OCI-LY7 (cell line): Measurements from ENCODE around the gene TICAM1. TPM values are rescaled to one million over a fixed set of nuclear protein-coding genes. Genes with fewer than 3 reads are reported as not detected.
A peak's percentile ranks its signal among the peaks of the same experiment; 100 is the strongest.
"Not testable (repeated sequence)": the region's sequence is repeated elsewhere in the genome, so short reads cannot be mapped to it uniquely, and the experiment has no call there.

ENCODE experiments used
- BruUV-seq: library from RNA; stranded (reverse); fragments of 400-500 nt; replicated peaks from 2 replicates; lab custom pipeline; 2021; lab: Mats Ljungman, UMichigan
- CTCF ChIA-PET: fragments of 300-600 bp; sonication (Branson Sonifier 250); formaldehyde crosslinking; loops from one replicate; lab custom pipeline; 2022; ENCODE audit warnings: antibody characterized with exemption; ENCODE audit not compliant: unreplicated experiment; lab: Charles Lee
- POLR2A ChIA-PET: fragments of 300-600 bp; sonication (Branson Sonifier 250); formaldehyde crosslinking; loops from one replicate; lab custom pipeline; 2022; ENCODE audit warnings: antibody characterized with exemption; lab: Charles Lee
- DNase-seq: peaks from one replicate; pipeline ENCODE4 v3.0.0-alpha.2; 2015; ENCODE audit warnings: low spot score
- H2AFZ ChIP-seq: fragments of 200-600 bp; sonication (generic), shearing (Covaris generic); 2 replicates; pipeline ENCODE4 v1.6.1; 2014; ENCODE audit warnings: mild to moderate bottlenecking, antibody characterized with exemption, low read length, moderate library complexity
- H3K27ac ChIP-seq: fragments of 200-600 bp; sonication (generic); 2 replicates; pipeline ENCODE4 v1.5.1; 2014; ENCODE audit warnings: mixed run types, low read depth, mild to moderate bottlenecking, moderate library complexity, low read length, inconsistent platforms; ENCODE audit not compliant: poor library complexity, severe bottlenecking
- H3K36me3 ChIP-seq: fragments of 200-600 bp; sonication (generic); 2 replicates; pipeline ENCODE4 v1.6.1; 2014; ENCODE audit warnings: mild to moderate bottlenecking, antibody characterized with exemption, low read length, moderate library complexity, mixed read lengths; ENCODE audit not compliant: insufficient read depth
- H3K4me1 ChIP-seq: fragments of 200-600 bp; sonication (generic); 2 replicates; pipeline ENCODE4 v1.5.1; 2014; ENCODE audit warnings: mild to moderate bottlenecking, low read length; ENCODE audit not compliant: insufficient read depth, poor library complexity, severe bottlenecking
- H3K4me2 ChIP-seq: fragments of 200-600 bp; sonication (generic); 2 replicates; pipeline ENCODE4 v1.6.1; 2014; ENCODE audit warnings: mild to moderate bottlenecking, low read length
- H3K4me3 ChIP-seq: fragments of 200-600 bp; sonication (generic); 2 replicates; pipeline ENCODE4 v1.5.1; 2014; ENCODE audit warnings: mild to moderate bottlenecking, low read depth, low read length; ENCODE audit not compliant: poor library complexity, severe bottlenecking
- H3K79me2 ChIP-seq: fragments of 200-600 bp; sonication (generic); 2 replicates; pipeline ENCODE4 v1.6.1; 2016; ENCODE audit warnings: low read depth, mild to moderate bottlenecking, low read length, moderate library complexity, mixed read lengths; ENCODE audit not compliant: insufficient read depth
- H3K9me2 ChIP-seq: fragments of 200-600 bp; sonication (generic); 2 replicates; pipeline ENCODE4 v1.6.1; 2016; ENCODE audit warnings: mild to moderate bottlenecking, low read length, mixed read lengths; ENCODE audit not compliant: insufficient read depth
- H3K9me3 ChIP-seq: fragments of 200-600 bp; sonication (generic); 2 replicates; pipeline ENCODE4 v1.6.1; 2014; ENCODE audit warnings: mild to moderate bottlenecking, mixed run types, low read length, mixed read lengths
- H4K20me1 ChIP-seq: fragments of 200-600 bp; sonication (generic); 2 replicates; pipeline ENCODE4 v1.6.1; 2014; ENCODE audit warnings: mild to moderate bottlenecking, antibody characterized with exemption, low read length, moderate library complexity, mixed read lengths; ENCODE audit not compliant: insufficient read depth
- EZH2phosphoT487 ChIP-seq: fragments of 200-600 bp; sonication (generic); IDR thresholded peaks from 2 replicates; pipeline ENCODE4 v1.6.1; 2018; ENCODE audit warnings: low read depth, borderline replicate concordance, mild to moderate bottlenecking, mixed run types, antibody characterized with exemption, low read length, moderate library complexity, mixed read lengths
- intact Hi-C: fragments of 100-400 bp; cut with micrococcal nuclease; formaldehyde crosslinking; loops from one replicate; pipeline ENCODE4 v1.10.0; 2022; ENCODE audit not compliant: unreplicated experiment
- total RNA-seq, 2 experiments: library from RNA; depleted of rRNA in 1 of 2; stranded (reverse); fragments of >200 nt in 1 of 2; shearing (Covaris generic) in 1 of 2; gene quantifications; 2 replicates each; pipeline ENCODE4 v1.2.3, GENCODE V29; 2014 to 2022
- TF ChIP-seq, protein P1 (sequence below): fragments of 200-600 bp; sonication (generic); conservative IDR thresholded peaks from 2 replicates; pipeline ENCODE4 v1.5.1; 2014; ENCODE audit warnings: mild to moderate bottlenecking, antibody characterized with exemption, low read length, moderate library complexity, mixed read lengths

Gene TICAM1
- total RNA-seq, 2 experiments from 2014 or later = 6.8 to 26.7 TPM

GRCh38 chr19:4849019-4849418 lies 17.5 kb upstream of the TICAM1 start:
- peak overlapping the region; percentile 52 for H3K4me2 ChIP-seq
- no peaks in the 10 kb centered on the region for H3K9me3 ChIP-seq
- peak overlapping the region; percentile 12 for H3K4me3 ChIP-seq
- ChIA-PET POLR2A (interaction anchor here (2.5 to 3.5 kb wide), 2 partner anchors 18 to 39 kb away, joined by 7 to 15 read pairs; partner anchors contain the start of gene TICAM1), CTCF (interaction anchor here (1.3 kb wide), 1 partner anchor 14 kb away, joined by 6 read pairs; no protein-coding TSS in a partner anchor)
- peaks cover 4% of the 10 kb centered on the region; the same call in 1 of the 2 replicates for H3K79me2 ChIP-seq
- intact Hi-C loops = loop anchor here (1.0 kb wide), 1 partner anchor 18 kb away; the partner anchor contains the start of gene TICAM1
- H3K27ac ChIP-seq = peak overlapping the region; percentile 91
- peak; percentile 87 for DNase-seq
- H3K9me2 ChIP-seq = no peaks in the 10 kb centered on the region
- H4K20me1 ChIP-seq = no peaks in the 10 kb centered on the region
- H3K4me1 ChIP-seq = peaks cover 43% of the 10 kb centered on the region
- H2AFZ ChIP-seq = no peak overlapping the region
- H3K36me3 ChIP-seq = peaks cover 71% of the 10 kb centered on the region
- TF ChIP-seq, protein P1, sequence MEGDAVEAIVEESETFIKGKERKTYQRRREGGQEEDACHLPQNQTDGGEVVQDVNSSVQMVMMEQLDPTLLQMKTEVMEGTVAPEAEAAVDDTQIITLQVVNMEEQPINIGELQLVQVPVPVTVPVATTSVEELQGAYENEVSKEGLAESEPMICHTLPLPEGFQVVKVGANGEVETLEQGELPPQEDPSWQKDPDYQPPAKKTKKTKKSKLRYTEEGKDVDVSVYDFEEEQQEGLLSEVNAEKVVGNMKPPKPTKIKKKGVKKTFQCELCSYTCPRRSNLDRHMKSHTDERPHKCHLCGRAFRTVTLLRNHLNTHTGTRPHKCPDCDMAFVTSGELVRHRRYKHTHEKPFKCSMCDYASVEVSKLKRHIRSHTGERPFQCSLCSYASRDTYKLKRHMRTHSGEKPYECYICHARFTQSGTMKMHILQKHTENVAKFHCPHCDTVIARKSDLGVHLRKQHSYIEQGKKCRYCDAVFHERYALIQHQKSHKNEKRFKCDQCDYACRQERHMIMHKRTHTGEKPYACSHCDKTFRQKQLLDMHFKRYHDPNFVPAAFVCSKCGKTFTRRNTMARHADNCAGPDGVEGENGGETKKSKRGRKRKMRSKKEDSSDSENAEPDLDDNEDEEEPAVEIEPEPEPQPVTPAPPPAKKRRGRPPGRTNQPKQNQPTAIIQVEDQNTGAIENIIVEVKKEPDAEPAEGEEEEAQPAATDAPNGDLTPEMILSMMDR = no peak
- TF ChIP-seq EZH2phosphoT487 = no peak
- BruUV-seq = no TSS peak

DNA sequence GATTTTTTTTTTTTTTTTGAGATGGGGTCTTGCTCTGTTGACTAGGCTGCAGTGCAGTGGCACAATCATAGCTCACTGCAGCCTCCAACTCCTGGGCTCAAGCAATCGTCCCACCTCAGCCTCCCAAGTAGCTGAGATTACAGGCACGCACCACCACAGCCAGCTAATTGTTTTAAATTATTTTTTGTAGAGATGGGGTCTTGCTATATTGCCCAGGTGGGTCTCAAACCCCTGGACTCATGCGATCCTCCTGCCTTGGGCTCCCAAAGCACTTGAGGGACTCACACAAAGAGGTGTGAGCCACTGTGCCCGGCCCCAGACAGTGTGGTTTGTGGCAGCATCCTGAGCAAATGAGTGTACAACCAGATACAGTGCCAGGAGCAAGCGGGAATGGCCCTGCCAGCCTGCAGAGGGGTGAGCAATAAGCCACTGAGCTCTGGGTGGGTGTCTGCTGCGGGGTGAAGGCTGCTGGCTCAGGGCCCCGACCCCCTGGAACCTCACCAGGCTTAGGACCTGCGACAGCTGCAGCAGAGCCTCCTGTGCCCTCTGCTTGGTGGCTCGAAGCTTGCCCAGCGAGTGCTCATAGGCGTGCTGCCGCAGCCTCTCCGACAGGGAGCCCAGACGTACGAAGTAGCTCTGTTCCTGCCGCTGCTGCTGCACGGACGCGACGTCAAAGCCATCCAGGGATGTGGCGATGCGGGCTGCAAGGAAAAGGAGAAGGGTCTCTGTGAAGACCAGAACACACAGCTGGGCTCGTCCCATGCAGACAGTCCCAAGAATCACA lies 15.9 kb upstream of the TICAM1 start:
- TF ChIP-seq, protein P1 = no peak
- no peak for TF ChIP-seq EZH2phosphoT487
- Histone ChIP-seq H3K79me2 (peaks cover 4% of the 10 kb centered on the region; the same call in 1 of the 2 replicates), H3K27ac (peak overlapping the region; percentile 91), H2AFZ (no peak overlapping the region), H3K36me3 (peaks cover 79% of the 10 kb centered on the region), H3K9me2 (no peaks in the 10 kb centered on the region), H3K4me3 (no peak overlapping the region), H3K9me3 (no peaks in the 10 kb centered on the region), H4K20me1 (no peaks in the 10 kb centered on the region), H3K4me2 (no peak overlapping the region), H3K4me1 (peaks cover 49% of the 10 kb centered on the region)
- ChIA-PET CTCF (interaction anchor here (0.6 kb wide), 1 partner anchor 17 kb away, joined by 3 read pairs; no protein-coding TSS in a partner anchor), POLR2A (interaction anchor here (1.0 kb wide), 1 partner anchor 38 kb away, joined by 3 read pairs; no protein-coding TSS in a partner anchor)
- intact Hi-C loops = no loop called here
- no TSS peak for BruUV-seq
- no peak for DNase-seq

DNA sequence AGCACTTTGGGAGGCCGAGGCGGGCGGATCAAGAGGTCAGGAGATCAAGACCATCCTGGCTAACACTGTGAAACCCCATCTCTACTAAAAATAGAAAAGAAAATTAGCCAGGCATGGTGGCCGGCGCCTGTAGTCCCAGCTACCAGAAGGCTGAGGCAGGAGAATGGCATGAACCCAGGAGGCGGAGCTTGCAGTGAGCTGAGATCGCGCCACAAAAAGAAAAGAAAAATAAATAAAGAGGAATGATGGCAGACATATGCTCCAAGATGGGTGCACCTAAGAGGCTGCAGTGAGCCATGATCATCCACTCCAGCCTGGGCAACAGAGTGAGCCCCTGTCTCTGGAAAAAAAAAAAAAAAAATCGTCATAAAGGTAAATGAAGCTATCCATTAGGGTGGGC lies 14.5 kb upstream of the TICAM1 start:
- H3K9me3 ChIP-seq, DNase-seq, H4K20me1 ChIP-seq, POLR2A ChIA-PET, H3K79me2 ChIP-seq, H3K4me2 ChIP-seq, H3K4me3 ChIP-seq, intact Hi-C loops, H2AFZ ChIP-seq, CTCF ChIA-PET, BruUV-seq, H3K9me2 ChIP-seq: not testable (repeated sequence)
- peaks cover 45% of the 10 kb centered on the region for H3K4me1 ChIP-seq
- peaks cover 82% of the 10 kb centered on the region for H3K36me3 ChIP-seq
- peak overlapping the region; percentile 19 for H3K27ac ChIP-seq
